ENCODE results near the gene SYT7.

Gene SYT7

DNA sequence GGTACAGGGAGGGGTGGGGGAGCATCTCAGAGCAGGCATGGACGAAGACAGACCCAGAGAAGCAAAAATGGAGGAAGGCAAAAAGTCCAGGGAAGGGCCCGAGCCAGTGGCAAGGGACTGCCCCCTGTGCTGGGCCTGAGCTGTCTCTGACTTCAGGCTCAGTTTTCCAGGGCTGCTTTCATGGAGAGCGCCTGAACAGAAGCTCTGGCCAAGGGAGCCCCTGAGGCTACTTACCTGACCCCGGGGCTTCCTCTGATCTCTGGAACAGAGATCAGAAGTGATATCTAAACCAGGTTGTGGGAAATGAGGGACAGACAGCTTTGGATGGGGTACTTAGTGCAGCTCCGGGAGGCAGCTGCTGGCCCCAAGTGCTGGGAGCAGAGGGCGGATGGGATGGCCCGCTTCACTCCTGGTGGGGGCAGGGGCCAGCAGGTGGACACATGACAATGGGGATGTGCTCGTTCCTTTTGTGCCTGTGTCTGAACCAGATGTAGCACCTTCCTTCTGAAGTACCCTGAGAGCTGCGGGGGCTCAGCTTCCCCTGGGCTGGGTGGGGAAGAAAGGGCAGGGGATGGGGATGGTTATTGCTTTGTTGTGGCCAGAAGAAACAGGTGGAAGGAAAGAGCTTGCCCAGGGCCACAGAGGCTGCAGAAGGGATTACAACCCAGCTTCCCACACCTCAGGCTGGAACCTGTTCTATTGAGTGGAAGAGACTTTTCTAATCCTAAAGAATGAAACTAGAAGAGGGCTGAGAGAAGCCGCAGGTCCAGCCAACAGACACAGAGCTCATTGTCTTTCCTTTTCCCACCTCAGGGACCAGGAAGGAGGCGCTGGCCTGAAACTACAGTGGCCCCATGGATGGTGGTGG is 66.6 kb downstream of the SYT7 start:
- DNase-seq: no peak

GRCh38 chr11:61513143-61513765 is 67.6 kb downstream of the SYT7 start:
- DNase-seq: no peak

DNA sequence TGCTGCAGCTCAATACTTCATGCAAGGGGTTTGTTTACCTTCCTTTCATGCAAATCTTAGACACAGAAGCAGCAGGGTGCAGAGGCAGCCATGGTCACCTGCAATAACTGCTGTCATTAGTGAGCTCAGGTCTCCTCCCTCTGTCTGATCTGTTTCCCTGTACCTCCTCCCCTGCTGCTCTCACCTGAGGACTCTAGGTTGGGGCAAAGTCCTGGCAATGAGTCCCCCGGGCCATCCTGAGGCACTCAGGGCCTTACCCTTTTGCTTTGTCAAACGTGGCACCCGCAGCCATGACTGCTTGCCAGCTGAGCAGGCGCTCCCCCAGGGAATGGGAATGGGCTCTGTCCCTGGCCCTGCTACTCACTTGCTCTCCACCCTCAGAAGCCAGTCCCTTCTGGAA is 68.4 kb downstream of the SYT7 start:
- DNase-seq: no peak

DNA sequence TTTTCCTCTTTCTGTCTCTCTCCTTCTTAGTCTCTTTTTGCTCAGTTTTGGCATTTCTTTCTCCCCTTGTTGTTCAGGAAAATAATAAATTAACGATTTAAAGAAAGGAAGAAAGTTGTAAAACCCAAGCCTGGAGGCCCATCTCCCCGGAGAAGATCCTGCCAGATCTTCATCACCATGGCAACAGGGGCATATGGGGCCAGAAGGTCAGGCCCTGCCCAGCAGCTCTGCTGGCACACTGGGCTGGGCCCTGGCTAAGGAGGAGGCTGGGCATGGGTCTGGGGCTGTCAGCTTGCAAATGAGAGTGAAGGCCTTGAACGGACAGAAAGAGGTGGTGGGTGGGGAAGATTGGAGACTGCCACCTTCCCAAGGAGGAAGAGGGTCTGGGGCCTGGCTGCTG is 69.5 kb downstream of the SYT7 start:
- DNase-seq: no peak

DNA sequence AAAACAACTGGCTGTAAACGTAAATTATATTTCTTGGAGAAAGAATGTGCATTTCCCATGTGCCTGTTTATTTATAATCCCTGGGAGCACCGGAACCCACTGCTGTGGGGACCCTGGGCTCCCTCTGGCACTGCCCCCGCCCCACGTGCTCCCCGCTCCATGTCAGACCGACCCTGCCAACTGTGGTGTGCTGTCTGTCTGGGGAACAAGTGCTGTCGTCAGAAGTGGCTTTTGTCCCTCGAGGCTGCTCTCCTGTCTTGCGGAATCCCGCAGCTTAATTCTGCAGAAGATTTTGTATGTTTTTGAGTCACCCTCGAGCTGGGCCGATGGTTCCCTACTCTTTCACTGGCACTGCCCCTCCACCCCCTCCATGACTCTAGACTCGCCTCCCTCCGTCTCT is 69.9 kb downstream of the SYT7 start:
- DNase-seq: no peak

DNA sequence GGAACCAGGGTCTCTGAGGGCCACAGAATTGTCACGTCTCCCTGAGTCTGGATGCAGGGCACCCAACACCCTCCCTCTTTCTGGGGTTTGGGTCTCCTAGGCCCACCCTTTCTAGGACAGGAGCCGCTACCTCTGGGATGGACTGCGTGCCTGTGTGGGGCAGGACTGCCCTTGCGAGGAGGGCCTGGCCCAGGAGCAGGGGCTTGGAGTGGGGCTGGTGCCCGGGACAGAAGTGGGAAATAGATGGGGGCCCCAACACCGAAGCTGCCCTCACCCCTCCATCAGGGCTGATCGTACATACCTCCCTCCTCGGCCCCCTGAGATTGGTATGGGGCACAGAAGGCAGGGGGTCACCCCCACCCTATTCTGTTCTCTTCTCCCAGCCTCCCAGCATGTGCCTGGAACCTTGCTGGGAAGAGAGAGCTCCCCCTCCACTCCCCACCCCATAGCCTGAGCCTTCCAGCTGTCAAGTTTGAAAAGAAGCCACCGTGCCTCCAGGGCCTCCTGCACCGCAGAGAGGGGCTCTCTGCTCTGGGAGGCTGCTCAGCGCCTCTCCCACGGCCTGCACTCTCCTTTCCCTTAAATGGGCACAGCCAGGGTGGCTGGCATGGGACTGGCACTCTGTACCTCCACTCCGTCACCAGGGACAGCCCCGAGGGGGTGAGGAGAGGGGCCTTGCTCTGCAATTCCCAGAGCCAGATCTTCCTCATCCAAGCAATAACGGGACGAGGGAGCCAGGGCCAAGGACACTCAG is 70.5 kb downstream of the SYT7 start:
- DNase-seq: no peak

- DNase-seq: peak; percentile 21
Observed at GRCh38 chr11:61509043-61510029, 71.5 kb downstream of the SYT7 start.

- no peak for DNase-seq
Observed at GRCh38 chr11:61507962-61508861, 72.7 kb downstream of the SYT7 start, which contains the start of gene LRRC10B. TSS of gene LRRC10B (plus strand) at chr11:61508749. CDS start at chr11:61508999, 250 bp downstream.

GRCh38 chr11:61507012-61507768 is 73.7 kb downstream of the SYT7 start:
- DNase-seq: no peak

DNA sequence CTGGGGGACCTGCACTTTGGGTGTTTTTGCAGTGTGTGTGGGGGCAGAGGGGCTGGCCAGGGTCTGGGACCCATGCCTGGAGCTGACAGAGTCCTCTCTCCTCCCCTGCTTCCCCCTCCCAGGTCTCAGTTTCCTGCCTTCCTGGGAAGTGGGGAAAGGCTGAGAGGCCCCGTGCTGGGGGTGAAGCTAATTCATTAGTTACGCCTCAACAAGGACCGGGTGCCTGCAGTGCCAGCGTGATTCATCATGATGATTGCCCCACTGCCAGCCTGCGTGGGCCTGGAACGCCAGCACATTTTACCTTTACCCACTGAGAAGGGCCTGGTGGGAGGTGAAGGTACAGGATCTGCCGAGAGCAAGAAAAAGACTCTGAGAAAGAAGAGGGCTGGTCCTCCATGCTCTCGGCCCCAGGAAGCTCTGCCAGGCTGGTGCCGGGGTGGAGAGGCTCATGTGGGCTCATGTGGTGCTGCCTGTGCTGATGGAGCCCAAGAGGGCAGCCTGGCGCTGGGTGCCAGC is 75.2 kb downstream of the SYT7 start:
- DNase-seq: no peak

DNA sequence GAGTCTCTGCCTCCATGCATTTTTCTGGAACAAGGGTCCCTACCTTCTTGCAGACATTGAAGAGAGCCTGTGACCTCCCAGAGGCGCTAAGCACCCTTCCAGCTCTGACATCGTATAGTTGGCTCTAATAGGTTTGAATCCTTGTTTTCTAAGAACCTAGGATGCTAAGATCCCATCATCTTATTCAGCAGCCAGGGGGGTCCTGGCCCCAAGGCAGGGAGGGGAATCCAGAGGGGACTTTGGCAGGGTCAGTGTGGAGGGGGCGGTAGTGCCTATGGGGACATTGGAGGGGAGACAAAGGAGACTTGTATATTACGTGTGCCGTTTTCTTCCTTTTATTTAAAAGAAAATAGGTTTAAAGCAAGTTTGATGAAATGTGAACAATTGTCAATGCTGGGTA is 75.8 kb downstream of the SYT7 start:
- DNase-seq: no peak

DNA sequence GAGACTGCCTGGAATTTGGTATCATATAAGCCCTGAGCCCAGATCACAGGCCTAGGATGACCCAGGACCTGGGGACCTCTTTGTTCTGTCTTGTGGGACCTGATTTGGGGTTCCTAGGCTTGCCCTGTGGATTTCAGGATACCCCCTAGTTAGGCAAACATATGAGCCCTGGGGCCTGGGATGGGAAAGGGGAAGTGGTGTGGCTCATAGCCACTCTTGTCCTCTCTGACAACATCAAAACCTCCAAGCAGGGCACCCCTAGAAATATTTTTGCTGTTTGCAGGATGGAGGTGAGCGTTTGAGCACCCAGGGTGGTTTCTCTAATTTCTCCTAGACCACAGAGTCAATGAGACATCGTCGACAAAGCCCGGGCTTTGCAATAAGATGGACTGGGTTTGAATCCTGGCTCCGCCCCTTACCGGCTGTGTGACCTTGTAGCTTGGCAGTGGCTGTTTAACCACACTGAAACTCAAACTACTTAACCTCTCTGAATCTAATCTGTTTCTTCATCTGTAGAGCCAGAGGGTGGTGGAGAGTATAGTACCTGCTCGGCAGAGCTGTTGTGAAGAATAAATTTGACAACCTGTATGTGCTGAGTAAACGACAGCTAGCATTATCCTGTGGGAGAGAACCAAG is 77.6 kb downstream of the SYT7 start:
- DNase-seq: no peak

GRCh38 chr11:61502522-61502921 is 78.4 kb downstream of the SYT7 start:
- DNase-seq: no peak

GRCh38 chr11:61499816-61500491 is 80.9 kb downstream of the SYT7 start:
- DNase-seq: no peak

- no peak for DNase-seq
Observed at GRCh38 chr11:61498767-61499341, 82.0 kb downstream of the SYT7 start.

DNA sequence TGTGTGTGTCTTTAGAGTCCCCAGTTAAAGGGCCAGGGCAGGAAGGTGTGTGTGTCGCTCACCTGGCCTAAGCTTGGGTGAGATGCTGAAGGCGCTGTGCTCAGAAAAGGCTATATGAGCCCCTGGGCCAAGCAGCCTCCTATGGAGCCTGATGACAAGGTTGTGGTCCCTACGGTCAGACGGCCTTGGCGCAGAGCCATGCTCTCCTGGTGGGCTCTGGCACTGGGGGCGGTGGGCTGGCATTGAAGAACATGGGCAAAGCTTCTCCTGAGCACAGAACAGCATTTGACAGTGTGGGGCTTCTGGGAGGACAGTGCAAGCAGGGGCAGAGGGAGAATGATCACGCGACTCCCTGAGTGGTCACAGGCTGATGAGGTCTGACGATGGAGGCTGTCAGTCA is 83.0 kb downstream of the SYT7 start:
- no peak for DNase-seq

DNA sequence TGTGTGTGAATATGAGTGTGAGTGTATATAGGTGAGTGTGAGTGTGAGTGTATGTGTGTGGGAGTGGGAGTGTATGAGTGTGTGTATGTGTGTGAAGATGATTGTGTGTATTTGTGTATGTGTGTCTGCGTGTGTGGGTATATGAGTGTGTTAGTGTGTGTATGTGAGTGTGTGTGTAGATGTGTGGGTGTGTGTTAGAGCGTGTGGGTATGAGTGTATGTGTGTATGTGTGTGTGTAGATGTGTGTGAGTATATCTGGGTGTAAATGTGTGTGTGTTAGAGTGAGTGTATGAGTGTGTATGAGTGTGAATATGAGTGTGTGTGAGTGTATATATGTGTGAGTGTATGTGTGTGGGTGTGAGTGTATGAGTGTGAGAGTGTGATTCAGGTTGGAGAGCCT is 83.4 kb downstream of the SYT7 start:
- no peak for DNase-seq

- no peak for DNase-seq
Observed at GRCh38 chr11:61496602-61497400, 84.1 kb downstream of the SYT7 start.
